ENCODE data around the gene CERKL. TPM values are rescaled to one million over a fixed set of nuclear protein-coding genes. Genes with fewer than 3 reads are reported as not detected.

The CERKL gene
- total RNA-seq, 6 experiments from 2014 or later = 0.07 to 0.09 TPM; not detected in 4

- Mint-ChIP-seq H3K36me3 (ENCODE audit: low read depth) (no peaks in the 10 kb centered on the region), H3K9me3 (no peaks in the 10 kb centered on the region), H3K27me3 (ENCODE audit: insufficient read depth) (no peaks in the 10 kb centered on the region), H3K27ac (no peak overlapping the region), H3K4me3 (no peak overlapping the region), H3K4me1 (ENCODE audit: low read depth) (no peaks in the 10 kb centered on the region)
- no peak for TF ChIP-seq CTCF (IDR thresholded peaks at IDR 0.05)
- DNase-seq = no peak
Observed at GRCh38 chr2:181520253-181520652, 136.7 kb downstream of the CERKL start.

- DNase-seq = no peak
- H3K4me1 Mint-ChIP-seq (ENCODE audit: low read depth) = no peaks in the 10 kb centered on the region
- H3K27ac Mint-ChIP-seq = no peak overlapping the region
- no peaks in the 10 kb centered on the region for H3K27me3 Mint-ChIP-seq (ENCODE audit: insufficient read depth)
- no peaks in the 10 kb centered on the region for H3K36me3 Mint-ChIP-seq (ENCODE audit: low read depth)
- TF ChIP-seq CTCF (IDR thresholded peaks at IDR 0.05) = no peak
- H3K4me3 Mint-ChIP-seq = no peak overlapping the region
- no peaks in the 10 kb centered on the region for H3K9me3 Mint-ChIP-seq
Observed at GRCh38 chr2:181517685-181518301, 139.1 kb downstream of the CERKL start.

DNA sequence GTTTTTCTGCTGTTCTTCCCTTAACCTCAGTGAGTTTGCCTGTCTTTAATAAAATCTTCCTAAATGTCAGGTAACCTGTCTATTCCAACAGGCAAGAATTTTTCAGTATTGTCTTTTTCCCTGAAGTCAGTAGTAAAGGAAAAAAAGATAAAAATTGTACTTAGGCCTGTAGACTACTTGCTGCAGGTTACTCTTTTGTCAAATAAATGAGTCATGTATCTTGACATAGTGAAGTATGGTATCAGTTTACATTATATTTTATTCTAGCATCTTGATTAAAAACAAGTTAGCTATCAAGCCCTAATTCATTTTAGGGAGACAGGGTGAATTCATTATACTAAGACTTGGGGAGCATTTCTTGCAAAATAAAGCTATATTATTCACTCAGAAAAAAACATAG lies 139.9 kb downstream of the CERKL start:
- no peak overlapping the region for H3K27ac Mint-ChIP-seq
- no peaks in the 10 kb centered on the region for H3K27me3 Mint-ChIP-seq (ENCODE audit: insufficient read depth)
- DNase-seq = no peak
- H3K4me3 Mint-ChIP-seq = no peak overlapping the region
- no peaks in the 10 kb centered on the region for H3K4me1 Mint-ChIP-seq (ENCODE audit: low read depth)
- no peak for TF ChIP-seq CTCF (IDR thresholded peaks at IDR 0.05)
- H3K9me3 Mint-ChIP-seq = no peaks in the 10 kb centered on the region
- H3K36me3 Mint-ChIP-seq (ENCODE audit: low read depth) = peaks cover 2% of the 10 kb centered on the region; the same call in 1 of the 2 replicates

- Mint-ChIP-seq H3K9me3 (no peaks in the 10 kb centered on the region), H3K4me3 (no peak overlapping the region), H3K27me3 (ENCODE audit: insufficient read depth) (no peaks in the 10 kb centered on the region), H3K4me1 (ENCODE audit: low read depth) (no peaks in the 10 kb centered on the region), H3K36me3 (ENCODE audit: low read depth) (peaks cover 4% of the 10 kb centered on the region; the same call in 1 of the 2 replicates), H3K27ac (no peak overlapping the region)
- TF ChIP-seq CTCF (IDR thresholded peaks at IDR 0.05) = no peak
- DNase-seq = no peak
Observed at GRCh38 chr2:181515719-181516118, 141.2 kb downstream of the CERKL start.

GRCh38 chr2:181500201-181500600 lies 156.7 kb downstream of the CERKL start:
- Mint-ChIP-seq H3K9me3 (no peaks in the 10 kb centered on the region), H3K36me3 (ENCODE audit: low read depth) (peaks cover 7% of the 10 kb centered on the region; the same call in 1 of the 2 replicates), H3K27me3 (ENCODE audit: insufficient read depth) (peaks cover 2% of the 10 kb centered on the region), H3K4me3 (no peak overlapping the region), H3K4me1 (ENCODE audit: low read depth) (no peaks in the 10 kb centered on the region), H3K27ac (no peak overlapping the region)
- no peak for TF ChIP-seq CTCF (IDR thresholded peaks at IDR 0.05)
- no peak for DNase-seq
